Superior temporal gyrus (tissue), 1 donor: Measurements from ENCODE around the gene MNT.

Experiments
- DNase-seq: peaks from one replicate; pipeline ENCODE4 v3.0.0-alpha.2; 2016; ENCODE audit errors: extremely low spot score

Gene MNT

GRCh38 chr17:2416010-2416734, 15.3 kb upstream of the MNT start:
- peak; percentile 98 for DNase-seq

GRCh38 chr17:2415081-2415480, 14.2 kb upstream of the MNT start:
- DNase-seq, result no peak

GRCh38 chr17:2414446-2415064, 13.7 kb upstream of the MNT start:
- DNase-seq, result no peak

GRCh38 chr17:2412561-2413021, 11.7 kb upstream of the MNT start:
- DNase-seq, result peak; percentile 54

- DNase-seq, result no peak
These were observed 10.1 kb upstream of the MNT start for GRCh38 chr17:2410951-2411350.

GRCh38 chr17:2406903-2407790, 6.3 kb upstream of the MNT start:
- DNase-seq, result no peak

GRCh38 chr17:2406271-2406902, 5.5 kb upstream of the MNT start:
- DNase-seq, result no peak

- DNase-seq, result no peak
These were observed 4.5 kb upstream of the MNT start for GRCh38 chr17:2405247-2405926.

- no peak for DNase-seq
These were observed 2.2 kb upstream of the MNT start for GRCh38 chr17:2403044-2403443.

GRCh38 chr17:2402544-2402943, 1.7 kb upstream of the MNT start:
- no peak for DNase-seq

- peak; percentile 99 for DNase-seq
These were observed 764 bp upstream of the MNT start for GRCh38 chr17:2401426-2402221.

GRCh38 chr17:2400474-2400866, 390 bp downstream of the MNT start:
- DNase-seq, result no peak

- peak; percentile 94 for DNase-seq
These were observed 1.0 kb downstream of the MNT start for GRCh38 chr17:2399572-2400473.

- no peak for DNase-seq
These were observed 1.9 kb downstream of the MNT start for GRCh38 chr17:2398655-2399571.

- no peak for DNase-seq
These were observed 2.7 kb downstream of the MNT start for GRCh38 chr17:2398182-2398581.

GRCh38 chr17:2397247-2398171, 3.4 kb downstream of the MNT start:
- DNase-seq, result no peak

- DNase-seq, result peak; percentile 51
These were observed 4.2 kb downstream of the MNT start for GRCh38 chr17:2396568-2397246.
